Keratinocyte (primary cell): ENCODE measurements around the gene USH1C. TPM values are rescaled to one million over a fixed set of nuclear protein-coding genes. Genes with fewer than 3 reads are reported as not detected.

ENCODE experiments used
- DNase-seq: peaks from one replicate; pipeline ENCODE4 v3.0.0-alpha.2; 2011; ENCODE audit warnings: low read depth, missing footprints, low spot score
- FAIRE-seq: peaks from 2 replicates; lab custom pipeline; 2011; peaks lifted over from hg19 to GRCh38; lab: Jason Lieb, UNC
- H2AFZ ChIP-seq: 2 replicates; pipeline ENCODE4 v1.6.0; 2012; ENCODE audit warnings: low read length, control low read depth, inconsistent platforms; ENCODE audit not compliant: control insufficient read depth
- H3K27ac ChIP-seq: 2 replicates; pipeline ENCODE4 v1.5.1; 2011; ENCODE audit warnings: low read length; ENCODE audit not compliant: control insufficient read depth, insufficient read depth
- H3K27me3 ChIP-seq: 3 replicates; pipeline ENCODE4 v1.6.0; 2011; ENCODE audit warnings: low read length; ENCODE audit not compliant: control insufficient read depth, insufficient read depth; ENCODE audit errors: extremely low read depth
- H3K36me3 ChIP-seq, 2 experiments: 2 replicates in 1 of 2; 3 replicates in 1 of 2; pipeline ENCODE4 v1.5.1; 2011; ENCODE audit warnings: low read length in 2 of 2, mild to moderate bottlenecking in 1 of 2; ENCODE audit not compliant: control insufficient read depth in 2 of 2, insufficient read depth in 2 of 2; ENCODE audit errors: extremely low read depth in 1 of 2
- H3K4me1 ChIP-seq: 3 replicates; pipeline ENCODE4 v1.5.1; 2011; ENCODE audit warnings: low read length; ENCODE audit not compliant: control insufficient read depth, insufficient read depth; ENCODE audit errors: extremely low read depth
- H3K4me2 ChIP-seq: 3 replicates; pipeline ENCODE4 v1.6.0; 2011; ENCODE audit warnings: low read depth, low read length; ENCODE audit not compliant: control insufficient read depth, insufficient read depth; ENCODE audit errors: extremely low read depth
- H3K4me3 ChIP-seq, 3 experiments: fragments of 200-600 bp in 1 of 3; sonication (generic) in 1 of 3; 2 replicates in 2 of 3; 3 replicates in 1 of 3; pipeline ENCODE4 v1.5.1; 2011 to 2016; ENCODE audit warnings: low read length in 3 of 3, mild to moderate bottlenecking in 3 of 3, control low read depth in 2 of 3, inconsistent platforms in 1 of 3, low read depth in 1 of 3, mixed read lengths in 1 of 3, mixed run types in 1 of 3, moderate library complexity in 1 of 3; ENCODE audit not compliant: control insufficient read depth in 2 of 3, insufficient read depth in 2 of 3; ENCODE audit errors: extremely low read depth in 1 of 3
- H3K79me2 ChIP-seq: 2 replicates; pipeline ENCODE4 v1.6.0; 2012; ENCODE audit warnings: low read length; ENCODE audit not compliant: control insufficient read depth, insufficient read depth
- H3K9ac ChIP-seq: 3 replicates; pipeline ENCODE4 v1.6.0; 2011; ENCODE audit warnings: low read length; ENCODE audit not compliant: control insufficient read depth, insufficient read depth; ENCODE audit errors: extremely low read depth
- H3K9me1 ChIP-seq: 3 replicates; pipeline ENCODE4 v1.6.0; 2011; ENCODE audit warnings: low read length; ENCODE audit not compliant: control insufficient read depth, insufficient read depth; ENCODE audit errors: extremely low read depth
- H3K9me3 ChIP-seq: 2 replicates; pipeline ENCODE4 v1.5.1; 2012; ENCODE audit warnings: low read depth, low read length; ENCODE audit not compliant: control insufficient read depth
- H4K20me1 ChIP-seq: 3 replicates; pipeline ENCODE4 v1.6.0; 2011; ENCODE audit warnings: low read length; ENCODE audit not compliant: control insufficient read depth, insufficient read depth; ENCODE audit errors: extremely low read depth
- EZH2 ChIP-seq: IDR thresholded peaks from one replicate; pipeline ENCODE4 v1.6.1; 2012; ENCODE audit warnings: inconsistent platforms, mild to moderate bottlenecking, low read length, moderate library complexity
- dilution Hi-C: fragments of 300-500 bp; cut with MboI; formaldehyde crosslinking; loops from one replicate; pipeline ENCODE4 v1.7.0; 2020; ENCODE audit warnings: low sequenced_read_pairs; ENCODE audit not compliant: extremely low pct_ligation_motif_present
- polyA plus RNA-seq, 5 experiments: library from polyadenylated mRNA; depleted of rRNA in 3 of 5; stranded (reverse) in 3 of 5; stranded (forward) in 1 of 5; unstranded in 1 of 5; fragments of >200 nt; gene quantifications; 1 replicate in 1 of 5; 2 replicates in 3 of 5; 3 replicates in 1 of 5; pipeline versions ENCODE4 v1.2.1 to v1.2.3, GENCODE V29; 2011 to 2012; ENCODE audit warnings: missing spikeins in 2 of 5, low read depth in 1 of 5, low replicate concordance in 1 of 5
- TF ChIP-seq, protein P1 (sequence below), 3 experiments: IDR thresholded peaks in 1 of 3; conservative IDR thresholded peaks in 1 of 3; optimal IDR thresholded peaks in 1 of 3; 2 replicates in 2 of 3; 3 replicates in 1 of 3; pipeline versions ENCODE3 to v1.5.1; 2011; ENCODE audit warnings: low read length in 3 of 3, mild to moderate bottlenecking in 3 of 3, moderate library complexity in 2 of 3, control low read depth in 1 of 3, inconsistent platforms in 1 of 3; ENCODE audit not compliant: insufficient read depth in 2 of 3; ENCODE audit errors: extremely low read depth in 1 of 3

The USH1C gene
- polyA plus RNA-seq, 1 donor (not counting 4 experiments of a cell fraction or from before 2014, with no cell fraction given) = not detected

DNA sequence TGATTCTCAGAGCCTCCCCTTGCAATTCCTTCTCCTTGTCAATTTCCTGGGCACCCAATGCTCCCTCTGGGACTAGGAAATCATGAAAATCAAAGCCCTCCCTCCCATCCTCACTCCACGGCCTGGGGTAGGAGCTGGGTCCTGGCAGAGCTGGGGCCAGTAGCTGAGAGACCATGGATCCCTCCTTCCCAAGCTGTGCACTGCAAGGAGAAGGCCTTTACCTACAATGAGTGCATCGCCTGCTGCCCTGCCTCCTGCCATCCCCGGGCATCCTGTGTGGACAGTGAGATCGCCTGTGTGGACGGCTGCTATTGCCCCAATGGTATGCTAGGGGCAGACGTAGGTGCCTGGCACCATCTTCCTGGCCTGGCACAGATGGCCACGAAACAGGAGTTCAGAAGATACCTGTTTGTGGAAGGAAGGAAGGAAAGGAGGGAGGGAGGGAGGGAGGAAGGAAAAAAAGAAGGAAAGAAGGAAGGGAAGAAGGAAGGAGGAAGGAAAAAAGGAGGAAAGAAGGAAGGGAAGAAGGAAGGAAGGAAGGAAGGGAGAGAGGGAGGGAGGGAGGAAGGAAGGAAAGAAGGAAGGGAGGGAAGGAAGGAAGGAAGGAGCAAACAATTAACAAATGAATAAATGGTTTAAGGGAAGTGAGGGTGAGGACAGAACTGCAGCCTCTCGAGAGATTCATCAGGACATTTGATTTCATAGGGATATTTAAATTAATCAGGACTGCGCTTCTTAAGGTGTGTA is 15.3 kb upstream of the USH1C start:
- Histone ChIP-seq H3K4me1 (no peaks in the 10 kb centered on the region), H3K36me3 (no peaks in the 10 kb centered on the region), H4K20me1 (no peaks in the 10 kb centered on the region), H3K9me1 (no peaks in the 10 kb centered on the region), H3K27ac (no peak overlapping the region), H3K9ac (no peak overlapping the region), H3K27me3 (peaks cover 8% of the 10 kb centered on the region), H3K4me3 (no peak overlapping the region), H3K4me2 (no peak overlapping the region), H2AFZ (no peak overlapping the region), H3K9me3 (no peaks in the 10 kb centered on the region), H3K79me2 (no peaks in the 10 kb centered on the region)
- TF ChIP-seq, protein P1, sequence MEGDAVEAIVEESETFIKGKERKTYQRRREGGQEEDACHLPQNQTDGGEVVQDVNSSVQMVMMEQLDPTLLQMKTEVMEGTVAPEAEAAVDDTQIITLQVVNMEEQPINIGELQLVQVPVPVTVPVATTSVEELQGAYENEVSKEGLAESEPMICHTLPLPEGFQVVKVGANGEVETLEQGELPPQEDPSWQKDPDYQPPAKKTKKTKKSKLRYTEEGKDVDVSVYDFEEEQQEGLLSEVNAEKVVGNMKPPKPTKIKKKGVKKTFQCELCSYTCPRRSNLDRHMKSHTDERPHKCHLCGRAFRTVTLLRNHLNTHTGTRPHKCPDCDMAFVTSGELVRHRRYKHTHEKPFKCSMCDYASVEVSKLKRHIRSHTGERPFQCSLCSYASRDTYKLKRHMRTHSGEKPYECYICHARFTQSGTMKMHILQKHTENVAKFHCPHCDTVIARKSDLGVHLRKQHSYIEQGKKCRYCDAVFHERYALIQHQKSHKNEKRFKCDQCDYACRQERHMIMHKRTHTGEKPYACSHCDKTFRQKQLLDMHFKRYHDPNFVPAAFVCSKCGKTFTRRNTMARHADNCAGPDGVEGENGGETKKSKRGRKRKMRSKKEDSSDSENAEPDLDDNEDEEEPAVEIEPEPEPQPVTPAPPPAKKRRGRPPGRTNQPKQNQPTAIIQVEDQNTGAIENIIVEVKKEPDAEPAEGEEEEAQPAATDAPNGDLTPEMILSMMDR (optimal IDR thresholded peaks at IDR 0.05 in 1 of 3, IDR thresholded peaks at IDR 0.05 in 1 of 3, conservative IDR thresholded peaks at IDR 0.05 in 1 of 3; ENCODE audit: extremely low read depth in 1 of 3, insufficient read depth in 2 of 3, low read length in 3 of 3) = no peak
- no peak for TF ChIP-seq EZH2
- dilution Hi-C loops = no loop called here
- FAIRE-seq = no peak
- DNase-seq = no peak

DNA sequence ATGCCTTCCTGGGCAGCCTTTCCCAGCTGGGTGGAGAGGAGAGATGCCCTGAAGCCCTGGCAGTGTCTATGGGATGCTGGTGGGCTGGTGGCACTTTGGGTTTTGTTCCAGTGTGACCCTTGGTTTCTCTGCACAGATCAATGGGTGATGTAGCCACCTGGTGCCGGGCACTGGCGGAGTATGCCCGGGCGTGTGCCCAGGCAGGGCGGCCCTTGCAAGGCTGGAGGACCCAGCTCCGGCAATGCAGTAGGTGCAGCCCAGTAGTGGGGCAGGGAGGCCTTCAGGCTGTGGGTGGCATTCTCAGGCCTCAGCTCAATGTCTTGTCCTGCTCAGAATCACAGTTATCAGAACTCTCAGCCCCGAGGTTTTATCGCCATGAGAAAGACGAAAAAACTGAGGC is 14.7 kb upstream of the USH1C start:
- FAIRE-seq = no peak
- Histone ChIP-seq H3K4me3 (no peak overlapping the region), H3K9me1 (no peaks in the 10 kb centered on the region), H3K9me3 (no peaks in the 10 kb centered on the region), H3K27ac (no peak overlapping the region), H3K79me2 (no peaks in the 10 kb centered on the region), H3K4me1 (no peaks in the 10 kb centered on the region), H3K27me3 (peaks cover 8% of the 10 kb centered on the region), H3K4me2 (no peak overlapping the region), H2AFZ (no peak overlapping the region), H3K36me3 (no peaks in the 10 kb centered on the region), H3K9ac (no peak overlapping the region), H4K20me1 (no peaks in the 10 kb centered on the region)
- dilution Hi-C loops = no loop called here
- DNase-seq = no peak
- TF ChIP-seq, protein P1 (optimal IDR thresholded peaks at IDR 0.05 in 1 of 3, IDR thresholded peaks at IDR 0.05 in 1 of 3, conservative IDR thresholded peaks at IDR 0.05 in 1 of 3; ENCODE audit: extremely low read depth in 1 of 3, insufficient read depth in 2 of 3, low read length in 3 of 3) = no peak
- no peak for TF ChIP-seq EZH2
